GM19025 (cell line): ENCODE measurements around the gene CXXC4.

Experiments used
- ATAC-seq: cut with Tn5 transposase; IDR thresholded peaks from one replicate; pipeline ENCODE4 v1.9.1; 2021; ENCODE audit warnings: mild to moderate bottlenecking, low read depth, moderate library complexity; ENCODE audit not compliant: unreplicated experiment

Gene CXXC4

GRCh38 chr4:104424989-104425388 lies 69.7 kb downstream of the CXXC4 start:
- no peak for ATAC-seq

GRCh38 chr4:104424475-104424941 lies 70.2 kb downstream of the CXXC4 start:
- no peak for ATAC-seq

- no peak for ATAC-seq
Measured at GRCh38 chr4:104421566-104421965, 73.1 kb downstream of the CXXC4 start.

- no peak for ATAC-seq
Measured at GRCh38 chr4:104420766-104421165, 73.9 kb downstream of the CXXC4 start.
